ENCODE measurements around the gene AGT.

Gene AGT

GRCh38 chr1:230713915-230714764 lies at the start of gene AGT:
Gene AGT (minus strand): TSS chr1:230714122. CDS start chr1:230710823, 3,299 bp downstream.
- DNase-seq (ENCODE audit: low read depth, low spot score), result peak; percentile 5
- no peak within 1 kb of the TSS for H3K27ac ChIP-seq

GRCh38 chr1:230761443-230762167 lies 47.7 kb upstream of the AGT start:
- no peak for DNase-seq (ENCODE audit: low read depth, low spot score)
- H3K27ac ChIP-seq, result no peak overlapping the region

GRCh38 chr1:230760360-230760827 lies 46.5 kb upstream of the AGT start:
- DNase-seq (ENCODE audit: low read depth, low spot score), result no peak

GRCh38 chr1:230759369-230760065 lies 45.6 kb upstream of the AGT start:
- no peak overlapping the region for H3K27ac ChIP-seq
- DNase-seq (ENCODE audit: low read depth, low spot score), result no peak

More at GRCh38 chr1:230760360-230760827, 46.5 kb upstream of the AGT start:
- H3K27ac ChIP-seq, result no peak overlapping the region

GRCh38 chr1:230758709-230759368 lies 44.9 kb upstream of the AGT start:
- DNase-seq (ENCODE audit: low read depth, low spot score), result no peak
- H3K27ac ChIP-seq, result no peak overlapping the region

GRCh38 chr1:230757856-230758708 lies 44.2 kb upstream of the AGT start:
- no peak overlapping the region for H3K27ac ChIP-seq
- no peak for DNase-seq (ENCODE audit: low read depth, low spot score)

GRCh38 chr1:230754796-230755195 lies 40.9 kb upstream of the AGT start:
- H3K27ac ChIP-seq, result no peak overlapping the region
- no peak for DNase-seq (ENCODE audit: low read depth, low spot score)

- no peak overlapping the region for H3K27ac ChIP-seq
Observed at GRCh38 chr1:230753586-230754251, 39.8 kb upstream of the AGT start.

GRCh38 chr1:230753191-230753585 lies 39.3 kb upstream of the AGT start:
- no peak for DNase-seq (ENCODE audit: low read depth, low spot score)
- no peak overlapping the region for H3K27ac ChIP-seq

More at GRCh38 chr1:230753586-230754251, 39.8 kb upstream of the AGT start:
- DNase-seq (ENCODE audit: low read depth, low spot score), result no peak

GRCh38 chr1:230752407-230752806 lies 38.5 kb upstream of the AGT start:
- H3K27ac ChIP-seq, result no peak overlapping the region
- no peak for DNase-seq (ENCODE audit: low read depth, low spot score)

- H3K27ac ChIP-seq, result peak overlapping the region; percentile 34
- no peak for DNase-seq (ENCODE audit: low read depth, low spot score)
Observed at GRCh38 chr1:230750986-230751625, 37.2 kb upstream of the AGT start.

- DNase-seq (ENCODE audit: low read depth, low spot score), result no peak
- no peak overlapping the region for H3K27ac ChIP-seq
Observed at GRCh38 chr1:230750576-230750975, 36.7 kb upstream of the AGT start.

- no peak overlapping the region for H3K27ac ChIP-seq
- DNase-seq (ENCODE audit: low read depth, low spot score), result no peak
Observed at GRCh38 chr1:230749635-230750034, 35.7 kb upstream of the AGT start.

GRCh38 chr1:230749150-230749549 lies 35.2 kb upstream of the AGT start:
- DNase-seq (ENCODE audit: low read depth, low spot score), result no peak
- H3K27ac ChIP-seq, result no peak overlapping the region

- no peak for DNase-seq (ENCODE audit: low read depth, low spot score)
Observed at GRCh38 chr1:230747890-230748800, 34.2 kb upstream of the AGT start.

GRCh38 chr1:230747127-230747730 lies 33.3 kb upstream of the AGT start, which contains the start of gene CAPN9:
Gene CAPN9 (plus strand): TSS chr1:230747388. CDS start chr1:230747497, 109 bp downstream.
- DNase-seq (ENCODE audit: low read depth, low spot score), result no peak
- no peak within 1 kb of the TSS for H3K27ac ChIP-seq

More at GRCh38 chr1:230747890-230748800, 34.2 kb upstream of the AGT start:
- no peak overlapping the region for H3K27ac ChIP-seq

- no peak overlapping the region for H3K27ac ChIP-seq
- no peak for DNase-seq (ENCODE audit: low read depth, low spot score)
Observed at GRCh38 chr1:230746617-230747016, 32.7 kb upstream of the AGT start.

Data from epithelial cell of prostate (primary cell).